Panc1 (cell line): Measurements from ENCODE around the gene ADD1. TPM values are rescaled to one million over a fixed set of nuclear protein-coding genes. Genes with fewer than 3 reads are reported as not detected.

ENCODE experiments used
- ATAC-seq: fragments of 200-7000 bp; cut with Tn5 transposase; 2 replicates; pipeline ENCODE4 v1.9.1; 2020; ENCODE audit warnings: mild to moderate bottlenecking, moderate library complexity
- BruUV-seq: library from RNA; stranded (reverse); fragments of 400-500 nt; replicated peaks from 2 replicates; lab custom pipeline; 2021; lab: Mats Ljungman, UMichigan
- CTCF ChIA-PET: fragments of 300-600 bp; sonication (Branson Sonifier 250); formaldehyde crosslinking; loops from one replicate; lab custom pipeline; 2022; ENCODE audit warnings: antibody characterized with exemption; lab: Charles Lee
- POLR2A ChIA-PET: fragments of 300-600 bp; sonication (Branson Sonifier 250); formaldehyde crosslinking; loops from one replicate; lab custom pipeline; 2022; ENCODE audit warnings: antibody characterized with exemption; lab: Charles Lee
- DNase-seq: peaks from one replicate; pipeline ENCODE4 v3.0.0-alpha.2; 2010; ENCODE audit warnings: low read depth, low spot score
- H3K27ac ChIP-seq: 2 replicates; pipeline ENCODE4 v1.5.1; 2011; ENCODE audit warnings: mild to moderate bottlenecking, low read length, inconsistent platforms
- H3K27me3 ChIP-seq: fragments of 200-500 bp; sonication (Bioruptor generic); 2 replicates; pipeline ENCODE4 v1.6.0; 2014; ENCODE audit warnings: low read length, inconsistent platforms; ENCODE audit not compliant: control insufficient read depth, insufficient read depth
- H3K36me3 ChIP-seq: fragments of 200-500 bp; sonication (Bioruptor generic); 2 replicates; pipeline ENCODE4 v1.5.1; 2014; ENCODE audit warnings: inconsistent platforms, mild to moderate bottlenecking, low read length, moderate library complexity; ENCODE audit not compliant: control insufficient read depth, insufficient read depth
- H3K4me1 ChIP-seq: 2 replicates; pipeline ENCODE4 v1.5.1; 2011; ENCODE audit warnings: inconsistent platforms, mild to moderate bottlenecking, low read length, moderate library complexity; ENCODE audit not compliant: control insufficient read depth, insufficient read depth
- H3K4me3 ChIP-seq, 2 experiments: 2 replicates each; pipeline ENCODE4 v1.5.1; 2011 to 2012; ENCODE audit warnings: low read depth in 2 of 2, low read length in 2 of 2, mild to moderate bottlenecking in 2 of 2, inconsistent platforms in 1 of 2, moderate library complexity in 1 of 2
- H3K9me3 ChIP-seq: fragments of 200-500 bp; sonication (Bioruptor generic); 2 replicates; pipeline ENCODE4 v1.5.1; 2014; ENCODE audit warnings: low read depth, mild to moderate bottlenecking, inconsistent platforms, low read length, moderate library complexity; ENCODE audit not compliant: control insufficient read depth, insufficient read depth
- CTCF ChIP-seq: fragments of 450-650 bp; IDR thresholded peaks from 2 replicates; pipeline ENCODE4 v1.5.1; 2017; ENCODE audit warnings: mild to moderate bottlenecking
- POLR2AphosphoS5 ChIP-seq: IDR thresholded peaks from 2 replicates; pipeline ENCODE4 v1.6.1; 2012; ENCODE audit warnings: mild to moderate bottlenecking, low read depth, low read length, moderate library complexity
- REST ChIP-seq, 2 experiments: IDR thresholded peaks; 2 replicates each; pipeline ENCODE4 v1.6.1; 2011 to 2012; ENCODE audit warnings: low read depth in 2 of 2, control low read depth in 1 of 2, low read length in 1 of 2, mild to moderate bottlenecking in 1 of 2, moderate library complexity in 1 of 2; ENCODE audit not compliant: insufficient read depth in 1 of 2
- SIN3A ChIP-seq: IDR thresholded peaks from 2 replicates; pipeline ENCODE4 v1.6.1; 2012; ENCODE audit warnings: low read depth, mild to moderate bottlenecking, low read length, moderate library complexity, borderline replicate concordance; ENCODE audit not compliant: insufficient read depth
- TCF7L2 ChIP-seq: IDR thresholded peaks from 2 replicates; pipeline ENCODE4 v1.6.1; 2011; ENCODE audit warnings: mild to moderate bottlenecking, low read depth, low read length, inconsistent platforms
- in situ Hi-C: cut with HindIII; loops from 2 replicates; pipeline ENCODE4 v1.10.0; 2016; ENCODE audit warnings: low sequenced_read_pairs, low pct_unique_long_range_greater_than_20kb
- intact Hi-C: fragments of 100-400 bp; cut with micrococcal nuclease; formaldehyde crosslinking; loops from one replicate; pipeline ENCODE4 v1.10.0; 2022; ENCODE audit not compliant: unreplicated experiment
- total RNA-seq: library from RNA; stranded (reverse); gene quantifications from one replicate; pipeline ENCODE4 v1.2.1, GENCODE V29; 2021; ENCODE audit not compliant: unreplicated experiment

The ADD1 gene
- total RNA-seq, 1 experiment from 2014 or later, result 158 TPM

- H3K4me3 ChIP-seq, result no peak overlapping the region
- intact Hi-C loops (no loop called here), in situ Hi-C loops (no loop called here)
- no TSS peak for BruUV-seq
- H3K9me3 ChIP-seq, result no peaks in the 10 kb centered on the region
- 0 out of 2 replicates have a peak, but pooled peaks have one; percentile 14 for ATAC-seq
- H3K27ac ChIP-seq, result peak overlapping the region; percentile 7; the same call in 1 of the 2 replicates
- POLR2A ChIA-PET, result no interaction called here
- TF ChIP-seq REST (IDR thresholded peaks at IDR 0.05; ENCODE audit: insufficient read depth in 1 of 2, low read depth in 2 of 2, low read length in 1 of 2), result no peak
- no peak for TF ChIP-seq CTCF
- no peak for TF ChIP-seq POLR2AphosphoS5
- TF ChIP-seq TCF7L2, result no peak
- no peak for TF ChIP-seq SIN3A
- CTCF ChIA-PET, result no interaction called here
- no peak for DNase-seq
- no peaks in the 10 kb centered on the region for H3K27me3 ChIP-seq
- peaks cover 51% of the 10 kb centered on the region for H3K4me1 ChIP-seq
- no peaks in the 10 kb centered on the region for H3K36me3 ChIP-seq
These were observed 39.8 kb upstream of the ADD1 start for GRCh38 chr4:2803624-2804448.

GRCh38 chr4:2804449-2804972 is 39.1 kb upstream of the ADD1 start:
- peaks cover 48% of the 10 kb centered on the region for H3K4me1 ChIP-seq

More at GRCh38 chr4:2804449-2804972, 39.1 kb upstream of the ADD1 start:
- no TSS peak for BruUV-seq
- DNase-seq (no peak), ATAC-seq (no peak)
- H3K36me3 ChIP-seq, result no peaks in the 10 kb centered on the region
- no peak for TF ChIP-seq TCF7L2
- no peak for TF ChIP-seq SIN3A
- no peak for TF ChIP-seq CTCF
- TF ChIP-seq POLR2AphosphoS5, result no peak
- no peak for TF ChIP-seq REST (IDR thresholded peaks at IDR 0.05; ENCODE audit: insufficient read depth in 1 of 2, low read depth in 2 of 2, low read length in 1 of 2)
- CTCF ChIA-PET, result no interaction called here
- intact Hi-C loops (no loop called here), in situ Hi-C loops (no loop called here)
- H3K27me3 ChIP-seq, result no peaks in the 10 kb centered on the region
- POLR2A ChIA-PET, result no interaction called here
- H3K4me3 ChIP-seq, result no peak overlapping the region
- H3K9me3 ChIP-seq, result no peaks in the 10 kb centered on the region
- no peak overlapping the region for H3K27ac ChIP-seq
